Frontal cortex (tissue), 4 donors: ENCODE measurements around the gene TMPRSS13. TPM values are rescaled to one million over a fixed set of nuclear protein-coding genes. Genes with fewer than 3 reads are reported as not detected.
"Not testable (repeated sequence)": the region's sequence is repeated elsewhere in the genome, so short reads cannot be mapped to it uniquely, and the experiment has no call there.

ENCODE experiments used
- DNase-seq, 2 donors: peaks; one replicate each; pipeline ENCODE4 v3.0.0; 2012; ENCODE audit warnings: low spot score in 2 of 2
- FAIRE-seq: peaks from 2 replicates; lab custom pipeline; 2012; peaks lifted over from hg19 to GRCh38; lab: Jason Lieb, UNC
- total RNA-seq: library from RNA; depleted of rRNA; stranded (reverse); fragments of >200 nt; gene quantifications from one replicate; pipeline ENCODE4 v1.2.3, GENCODE V29; 2014
- donor health status: control.
- donor health status: control.
- donor health status: control.

Gene TMPRSS13
- total RNA-seq, 1 donor from 2014 or later: 0.41 TPM

- FAIRE-seq: no peak
- DNase-seq: no peak
Observed at GRCh38 chr11:117877120-117877784, 52.0 kb downstream of the TMPRSS13 start.

- no peak for FAIRE-seq
Observed at GRCh38 chr11:117876341-117877119, 52.7 kb downstream of the TMPRSS13 start, which contains the start of gene FXYD6. Gene FXYD6 (minus strand): TSS chr11:117876658. CDS start chr11:117842776, 33,882 bp downstream.

GRCh38 chr11:117876059-117876340 lies 53.2 kb downstream of the TMPRSS13 start:
- no peak for FAIRE-seq
- no peak for DNase-seq

More at GRCh38 chr11:117876341-117877119, 52.7 kb downstream of the TMPRSS13 start, which contains the start of gene FXYD6:
- peak; percentile 66 to 72 for DNase-seq

GRCh38 chr11:117875382-117876058 lies 53.7 kb downstream of the TMPRSS13 start:
- peak; percentile 53 to 54 for DNase-seq
- FAIRE-seq: no peak

DNA sequence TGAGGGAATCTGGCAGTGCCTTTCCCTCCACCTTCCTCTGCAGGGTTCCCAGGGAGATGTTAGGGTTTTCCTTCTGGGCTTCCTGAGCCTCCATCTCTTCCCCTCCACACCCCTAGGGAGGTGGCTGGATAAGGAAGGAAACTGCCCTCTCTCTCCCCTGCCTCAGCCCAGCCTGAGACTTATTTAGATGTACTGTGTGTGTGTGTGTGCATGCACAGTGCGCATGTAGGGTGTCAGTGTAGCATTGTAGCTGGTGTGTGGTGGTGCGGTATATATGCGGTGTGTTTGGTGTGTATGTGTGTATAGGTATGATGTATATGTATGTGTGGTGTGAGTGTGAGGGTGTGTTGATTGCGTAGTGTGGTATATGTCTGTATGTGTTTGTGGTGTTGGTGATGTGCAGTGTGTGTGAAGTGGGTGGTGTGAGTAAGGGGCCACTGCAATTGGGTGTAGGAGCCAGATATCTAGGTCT lies 54.3 kb downstream of the TMPRSS13 start:
- FAIRE-seq: no peak
- no peak for DNase-seq

DNA sequence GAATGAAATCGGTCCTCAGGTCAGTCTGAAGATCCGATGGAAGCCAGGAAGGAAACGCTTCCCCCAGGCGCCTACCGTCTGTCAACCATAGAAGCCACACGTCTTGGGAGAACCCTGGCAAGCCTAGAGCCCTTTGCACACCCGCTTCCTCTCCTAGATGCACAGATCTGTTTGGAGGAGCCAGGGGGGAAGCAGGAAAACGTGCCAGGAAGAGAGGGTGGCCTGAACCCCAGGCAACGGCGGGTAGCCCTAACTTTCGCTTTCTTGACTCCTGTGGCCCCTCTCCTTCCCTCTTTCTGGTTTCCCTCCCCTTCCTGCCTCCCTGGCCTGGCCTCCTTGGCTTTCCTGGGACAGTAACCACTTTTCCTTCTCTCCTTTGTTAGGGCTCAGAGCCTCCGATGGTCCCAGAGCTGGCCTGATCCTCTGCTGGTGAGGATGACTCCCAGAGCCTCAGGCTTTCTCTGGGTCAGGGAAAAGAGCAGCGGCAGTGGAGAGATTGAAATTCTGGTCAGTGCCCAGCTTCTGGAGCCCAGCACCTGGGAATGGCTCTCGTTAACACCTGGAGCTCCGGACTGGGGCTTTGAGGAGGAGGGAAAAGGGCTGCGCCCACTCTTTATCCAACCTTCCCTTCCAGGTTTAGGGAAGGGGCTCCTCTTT lies 54.8 kb downstream of the TMPRSS13 start:
- FAIRE-seq (no peak), DNase-seq (no peak)

DNA sequence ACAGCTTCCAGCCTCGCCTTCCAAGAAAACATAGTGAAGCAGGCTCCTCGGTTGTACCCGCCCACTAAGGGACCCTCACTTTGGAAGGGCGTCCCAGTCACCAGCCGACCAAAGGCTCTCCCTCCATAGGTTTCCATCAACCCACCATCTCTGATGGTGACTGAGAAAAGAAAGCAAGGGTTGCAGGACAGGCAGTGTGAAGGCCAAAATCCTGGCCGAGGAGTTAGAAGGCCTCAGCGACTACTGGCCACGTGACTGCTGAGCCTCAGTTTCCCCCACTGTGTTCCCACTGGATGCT lies 55.4 kb downstream of the TMPRSS13 start:
- DNase-seq (no peak), FAIRE-seq (no peak)

- DNase-seq (no peak), FAIRE-seq (no peak)
Observed at GRCh38 chr11:117872975-117873827, 56.0 kb downstream of the TMPRSS13 start.

DNA sequence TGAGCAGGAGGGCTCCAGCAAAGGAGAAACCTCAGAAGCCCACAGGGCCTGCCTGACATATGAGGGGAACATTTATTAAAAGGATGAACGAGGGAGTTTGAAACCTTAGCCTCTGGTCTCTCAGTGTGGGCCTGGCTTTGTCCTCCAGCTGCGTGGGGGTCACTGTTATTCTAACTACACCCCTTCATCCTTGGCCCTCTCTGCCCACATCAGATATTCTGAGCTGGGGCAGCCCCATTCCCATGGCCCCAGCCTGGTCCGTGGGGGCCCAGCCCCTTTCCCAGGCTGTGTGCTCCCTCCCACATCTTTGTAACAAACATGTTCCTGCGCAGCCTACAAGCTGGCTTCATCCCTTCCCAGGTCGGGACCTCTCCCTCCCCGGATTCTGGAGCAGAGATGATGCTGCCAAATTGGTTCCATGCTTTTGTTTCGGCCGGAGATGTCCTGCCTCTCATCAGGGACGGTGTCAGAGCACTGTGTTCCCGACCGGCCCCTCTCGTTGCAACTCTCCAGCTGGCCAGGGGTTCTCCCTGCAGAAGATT lies 56.7 kb downstream of the TMPRSS13 start:
- FAIRE-seq: no peak
- no peak for DNase-seq

DNA sequence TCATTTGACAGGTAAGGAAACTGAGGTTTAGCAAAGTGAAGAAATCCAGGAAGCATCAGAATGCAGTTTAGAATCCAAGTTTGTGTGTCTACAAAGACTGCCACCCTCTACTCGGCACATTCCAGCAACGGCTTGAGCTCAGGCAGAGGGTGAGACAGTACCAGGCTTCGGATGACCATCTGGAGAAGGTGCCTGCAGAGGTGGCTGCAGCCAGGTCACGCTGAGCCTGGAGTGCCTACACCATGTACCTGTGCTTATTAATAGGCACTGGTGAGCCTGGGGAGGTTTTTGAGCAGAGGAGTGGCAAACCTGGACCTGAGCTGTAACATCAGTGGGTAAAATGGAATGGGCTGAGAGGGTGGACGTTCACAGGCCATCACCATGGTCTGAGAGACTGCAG lies 57.4 kb downstream of the TMPRSS13 start:
- FAIRE-seq: no peak

GRCh38 chr11:117871160-117871559 lies 58.0 kb downstream of the TMPRSS13 start:
- FAIRE-seq (no peak), DNase-seq (no peak)

More for the DNA sequence above, 57.4 kb downstream of the TMPRSS13 start:
- no peak for DNase-seq

- DNase-seq (no peak), FAIRE-seq (no peak)
Observed at GRCh38 chr11:117870103-117870952, 58.9 kb downstream of the TMPRSS13 start.

GRCh38 chr11:117869604-117870003 lies 59.6 kb downstream of the TMPRSS13 start:
- DNase-seq: no peak
- no peak for FAIRE-seq

DNA sequence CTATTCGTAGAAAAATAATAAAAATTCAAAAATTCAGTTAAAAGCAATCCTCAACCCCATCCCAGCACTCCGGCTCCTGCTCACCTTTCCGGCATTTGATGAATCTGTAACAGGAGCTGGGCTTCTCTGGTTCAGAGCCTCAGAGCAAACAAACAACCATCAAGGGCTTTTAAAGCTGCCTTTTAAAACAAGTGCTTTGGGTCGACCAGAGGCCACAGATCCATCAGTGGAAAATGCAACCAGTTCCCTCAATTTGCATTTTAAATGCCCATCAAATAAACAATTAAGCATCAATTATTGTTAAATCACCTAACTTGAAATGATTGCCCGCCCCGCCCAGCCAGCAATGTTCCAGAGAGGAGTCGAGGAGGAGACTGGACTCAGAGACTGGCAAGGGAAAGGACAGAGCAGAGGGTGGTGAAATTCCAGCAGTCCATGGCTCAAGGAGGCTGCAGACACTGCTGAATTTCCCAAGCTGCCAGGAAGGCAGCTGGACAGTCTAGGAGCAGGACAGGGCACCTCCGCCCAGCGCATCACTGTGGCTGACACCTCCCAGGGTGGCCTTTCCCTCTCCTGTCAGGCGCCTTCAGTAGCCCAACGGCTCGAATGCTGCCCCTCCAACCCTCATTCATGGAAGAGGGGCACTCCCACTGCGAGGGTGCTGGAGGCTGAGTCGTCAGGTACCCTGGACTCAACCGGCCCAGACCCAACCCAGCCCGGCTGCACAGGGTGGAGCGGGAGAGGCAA lies 60.2 kb downstream of the TMPRSS13 start:
- no peak for DNase-seq
- FAIRE-seq: no peak

DNA sequence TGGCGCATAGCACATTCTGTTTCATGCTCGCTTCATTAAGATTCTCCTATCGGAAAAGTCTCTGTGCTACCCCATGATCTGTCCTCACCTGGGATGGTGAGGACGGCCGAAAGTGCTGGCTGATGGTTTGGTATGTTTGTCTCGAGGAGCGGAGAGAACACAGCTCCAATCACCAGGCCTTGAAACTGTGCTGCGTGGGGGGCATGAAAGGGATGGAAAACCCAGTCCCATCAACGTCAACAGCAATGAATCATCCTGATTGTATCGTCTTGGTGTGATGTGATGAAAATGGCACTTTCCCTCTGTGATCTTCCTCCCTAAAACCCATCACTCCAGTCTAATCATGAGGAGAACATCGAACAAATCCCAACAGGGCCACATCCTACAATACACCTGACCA lies 61.1 kb downstream of the TMPRSS13 start:
- FAIRE-seq: no peak
- no peak for DNase-seq

DNA sequence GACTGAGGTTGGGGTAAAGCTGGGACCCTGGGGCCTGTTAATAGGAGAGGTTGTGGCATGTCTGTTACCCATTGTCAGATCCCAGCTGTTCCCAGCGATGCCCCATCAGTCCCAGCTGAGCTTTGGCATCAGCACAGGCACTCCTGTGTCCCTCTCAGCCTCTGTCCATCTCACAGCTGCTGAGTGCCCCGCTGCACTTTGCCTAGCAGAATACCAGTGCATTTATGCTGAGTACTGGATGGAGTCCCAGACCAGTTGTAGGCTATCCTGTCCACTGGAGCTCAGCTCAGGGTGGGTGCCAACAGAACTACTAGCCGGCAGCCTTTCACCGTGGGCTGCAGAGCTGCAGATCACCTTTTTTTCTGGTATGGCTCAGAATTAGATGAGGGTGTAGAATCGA lies 62.7 kb downstream of the TMPRSS13 start:
- no peak for FAIRE-seq
- DNase-seq: no peak

DNA sequence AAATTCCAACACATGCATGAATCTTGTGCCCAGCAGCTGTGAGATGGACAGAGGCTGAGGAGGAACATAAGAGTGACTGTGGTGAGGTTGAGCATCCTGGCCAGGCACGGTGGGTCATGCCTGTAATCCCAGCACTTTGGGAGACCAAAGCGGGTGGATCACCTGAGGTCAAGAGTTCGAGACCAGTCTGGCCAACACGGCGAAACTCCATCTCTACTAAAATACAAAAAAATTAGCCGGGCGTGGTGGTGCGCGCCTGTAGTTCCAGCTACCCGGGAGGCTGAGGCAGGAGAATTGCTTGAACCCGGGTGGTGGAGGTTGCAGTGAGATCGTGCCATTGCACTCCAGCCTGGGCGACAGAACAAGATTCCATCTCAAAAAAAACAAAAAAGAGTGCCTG lies 63.7 kb downstream of the TMPRSS13 start:
- FAIRE-seq, DNase-seq: not testable (repeated sequence)

DNA sequence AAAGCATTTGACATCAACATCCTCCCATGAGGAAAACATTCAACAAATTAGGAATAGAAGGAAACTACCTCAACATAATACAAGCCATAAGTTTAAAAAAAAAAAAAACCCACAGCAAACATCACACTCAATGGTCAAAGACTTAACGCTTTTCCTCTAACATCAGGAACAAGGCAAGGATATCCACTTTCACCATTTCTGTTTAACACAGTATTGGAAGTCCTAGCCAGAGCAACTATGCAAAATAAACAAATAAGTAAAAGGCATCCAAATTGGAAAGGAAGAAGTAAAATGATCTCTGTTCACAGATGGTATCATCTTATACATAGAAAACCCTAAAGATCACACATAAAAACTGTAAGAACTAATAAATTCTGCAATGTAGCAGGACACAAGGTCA lies 65.8 kb downstream of the TMPRSS13 start:
- DNase-seq: no peak
- no peak for FAIRE-seq
